ENCODE data around the gene ALDH1B1. TPM values are rescaled to one million over a fixed set of nuclear protein-coding genes. Genes with fewer than 3 reads are reported as not detected.

Gene ALDH1B1
- total RNA-seq, 2 experiments from 2014 or later, result 14.1 to 17.9 TPM

GRCh38 chr9:38441347-38442085 lies 49.0 kb downstream of the ALDH1B1 start:
- Mint-ChIP-seq H3K36me3 (ENCODE audit: low read depth) (no peaks in the 10 kb centered on the region), H3K27me3 (ENCODE audit: low read depth) (peaks cover 5% of the 10 kb centered on the region), H3K4me3 (no peak overlapping the region), H3K27ac (no peak overlapping the region), H3K9me3 (peaks cover 3% of the 10 kb centered on the region), H3K4me1 (ENCODE audit: low read depth) (peaks cover 7% of the 10 kb centered on the region)
- CTCF ChIA-PET, result interaction anchor here (0.7 to 2.8 kb wide), 3 partner anchors 9 to 41 kb away, joined by 3 to 10 read pairs (median 3); no protein-coding TSS in a partner anchor
- intact Hi-C loops (cut with micrococcal nuclease), result no loop called here
- no peak for DNase-seq

DNA sequence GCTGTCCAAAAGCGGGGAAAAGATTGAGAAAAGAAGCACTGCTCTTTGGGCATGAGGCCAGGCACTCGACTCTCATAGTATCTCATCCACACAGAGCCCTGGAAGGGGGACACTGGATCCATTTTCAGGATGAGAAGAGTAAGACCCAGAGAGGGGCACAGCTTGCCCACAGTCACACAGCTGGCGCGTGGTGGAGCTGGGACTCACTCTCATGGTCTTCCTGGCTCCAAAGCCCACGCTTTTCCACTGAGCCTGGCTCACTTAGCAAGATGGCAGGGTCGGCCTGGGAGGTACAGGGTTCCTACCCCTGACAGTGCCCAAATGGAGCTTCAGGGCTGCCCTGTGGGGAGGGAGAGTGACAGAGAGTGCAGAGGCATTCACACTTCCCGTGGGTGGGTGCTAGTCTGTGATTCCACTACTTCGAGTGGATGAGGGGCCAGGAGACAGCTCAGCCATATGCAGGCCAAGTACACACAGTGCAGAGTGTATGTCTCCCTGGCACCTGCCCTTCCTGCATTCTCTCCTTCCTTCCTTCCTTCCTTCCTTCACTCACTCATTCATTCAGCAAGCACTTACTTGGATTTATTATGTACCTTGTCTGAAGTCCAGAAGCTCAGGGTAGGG lies 50.1 kb downstream of the ALDH1B1 start:
- peaks cover 5% of the 10 kb centered on the region for H3K4me1 Mint-ChIP-seq (ENCODE audit: low read depth)
- peaks cover 5% of the 10 kb centered on the region for H3K27me3 Mint-ChIP-seq (ENCODE audit: low read depth)
- CTCF ChIA-PET, result interaction anchor here (2.8 kb wide), 1 partner anchor 10 kb away, joined by 10 read pairs; no protein-coding TSS in a partner anchor
- no peak overlapping the region for H3K27ac Mint-ChIP-seq
- H3K9me3 Mint-ChIP-seq, result no peaks in the 10 kb centered on the region
- DNase-seq, result no peak
- no peak overlapping the region for H3K4me3 Mint-ChIP-seq
- intact Hi-C loops (cut with micrococcal nuclease), result no loop called here
- H3K36me3 Mint-ChIP-seq (ENCODE audit: low read depth), result no peaks in the 10 kb centered on the region

- Mint-ChIP-seq H3K4me1 (ENCODE audit: low read depth) (peaks cover 5% of the 10 kb centered on the region), H3K27ac (no peak overlapping the region), H3K9me3 (no peaks in the 10 kb centered on the region), H3K36me3 (ENCODE audit: low read depth) (no peaks in the 10 kb centered on the region), H3K27me3 (ENCODE audit: low read depth) (peaks cover 5% of the 10 kb centered on the region), H3K4me3 (no peak overlapping the region)
- intact Hi-C loops (cut with micrococcal nuclease), result no loop called here
- CTCF ChIA-PET, result interaction anchor here (2.8 kb wide), 1 partner anchor 11 kb away, joined by 10 read pairs; no protein-coding TSS in a partner anchor
- no peak for DNase-seq
Observed at GRCh38 chr9:38443181-38443580, 50.7 kb downstream of the ALDH1B1 start.

DNA sequence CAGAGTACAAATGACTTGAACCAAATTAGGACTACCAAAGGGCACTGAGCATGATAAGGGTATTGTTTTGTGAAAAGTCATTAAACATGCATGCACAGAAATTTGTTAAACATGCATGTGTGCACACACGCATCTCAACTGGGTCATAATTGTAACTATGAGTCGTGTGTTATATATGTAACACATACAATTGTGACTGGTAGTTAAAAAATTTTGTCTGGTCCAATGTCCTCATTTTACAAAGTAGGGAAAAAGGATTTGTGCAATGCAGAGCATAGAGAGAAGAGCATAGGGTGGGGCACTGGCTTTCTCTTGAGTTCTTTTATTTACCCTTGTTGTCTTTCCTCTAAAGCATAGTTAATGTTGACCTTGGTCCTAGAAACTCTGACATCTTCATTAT lies 51.1 kb downstream of the ALDH1B1 start:
- no peak for DNase-seq
- H3K4me1 Mint-ChIP-seq (ENCODE audit: low read depth), result peaks cover 5% of the 10 kb centered on the region
- H3K27ac Mint-ChIP-seq, result no peak overlapping the region
- intact Hi-C loops (cut with micrococcal nuclease), result no loop called here
- no peaks in the 10 kb centered on the region for H3K36me3 Mint-ChIP-seq (ENCODE audit: low read depth)
- H3K27me3 Mint-ChIP-seq (ENCODE audit: low read depth), result peaks cover 5% of the 10 kb centered on the region
- no peak overlapping the region for H3K4me3 Mint-ChIP-seq
- H3K9me3 Mint-ChIP-seq, result no peaks in the 10 kb centered on the region
- CTCF ChIA-PET, result interaction anchor here (0.9 to 2.8 kb wide), 2 partner anchors 11 to 26 kb away, joined by 3 to 10 read pairs; no protein-coding TSS in a partner anchor

DNA sequence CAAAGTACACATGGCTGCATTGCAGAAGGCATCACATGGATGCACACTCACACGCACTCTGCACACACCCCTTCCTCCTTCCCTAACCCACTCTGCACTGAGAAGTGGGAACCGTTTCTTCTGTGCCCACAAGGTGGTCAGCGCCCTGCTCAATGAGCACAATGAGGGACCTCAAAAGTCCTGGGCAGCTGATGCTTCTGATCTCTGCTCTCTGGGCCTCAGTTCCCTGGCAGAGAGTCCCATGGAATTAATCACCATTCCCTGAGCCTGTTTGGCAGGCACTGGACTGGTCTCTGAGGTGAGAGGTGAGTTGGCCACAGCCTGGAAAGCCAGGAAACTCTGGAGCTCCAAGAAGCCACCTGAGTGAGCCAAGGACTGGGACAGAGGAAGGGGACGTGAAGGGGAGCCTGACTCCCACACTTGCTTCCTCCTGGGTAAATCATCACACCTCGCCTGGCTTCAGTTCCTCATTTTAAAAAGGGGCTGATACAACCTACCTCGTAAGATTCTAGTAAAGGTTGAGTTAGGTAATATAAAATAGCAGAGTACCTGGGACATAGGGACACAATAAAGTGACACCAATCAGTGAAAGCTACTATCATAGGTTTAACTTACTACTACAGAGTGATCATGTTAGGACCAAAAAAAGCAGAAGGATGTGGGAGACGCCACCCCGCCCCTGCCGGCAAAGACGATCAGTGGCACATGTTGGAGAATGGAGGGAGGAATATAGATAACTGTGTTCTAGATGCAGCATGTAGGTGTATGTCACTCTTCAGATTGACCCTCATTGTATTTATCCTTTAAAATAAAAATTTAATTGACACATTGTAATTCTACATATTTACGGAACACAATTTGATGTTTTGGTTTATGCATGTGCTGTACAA lies 52.9 kb downstream of the ALDH1B1 start:
- CTCF ChIA-PET, result no interaction called here
- H3K27me3 Mint-ChIP-seq (ENCODE audit: low read depth), result peaks cover 5% of the 10 kb centered on the region
- H3K27ac Mint-ChIP-seq, result no peak overlapping the region
- intact Hi-C loops (cut with micrococcal nuclease), result no loop called here
- no peaks in the 10 kb centered on the region for H3K9me3 Mint-ChIP-seq
- DNase-seq, result no peak
- H3K36me3 Mint-ChIP-seq (ENCODE audit: low read depth), result no peaks in the 10 kb centered on the region
- no peak overlapping the region for H3K4me3 Mint-ChIP-seq
- peaks cover 3% of the 10 kb centered on the region for H3K4me1 Mint-ChIP-seq (ENCODE audit: low read depth)

- H3K4me3 Mint-ChIP-seq, result no peak overlapping the region
- DNase-seq, result no peak
- peaks cover 17% of the 10 kb centered on the region for H3K9me3 Mint-ChIP-seq
- peaks cover 5% of the 10 kb centered on the region for H3K27me3 Mint-ChIP-seq (ENCODE audit: low read depth)
- H3K4me1 Mint-ChIP-seq (ENCODE audit: low read depth), result peaks cover 3% of the 10 kb centered on the region
- intact Hi-C loops (cut with micrococcal nuclease), result no loop called here
- CTCF ChIA-PET, result no interaction called here
- no peak overlapping the region for H3K27ac Mint-ChIP-seq
- H3K36me3 Mint-ChIP-seq (ENCODE audit: low read depth), result peaks cover 4% of the 10 kb centered on the region
Observed at GRCh38 chr9:38447703-38448102, 55.2 kb downstream of the ALDH1B1 start.

Other genes with a start within 250 kb of the ALDH1B1 start
- under 1 TPM; 0.20 to 0.26 TPM for gene IGFBPL1, start 31.8 kb downstream of the ALDH1B1 start, total RNA-seq
- 1 to 10 TPM; 6.1 to 8.1 TPM for gene ANKRD18A, start 227.9 kb downstream of the ALDH1B1 start, total RNA-seq